ENCODE measurements around the gene SEMA5A.
A peak's percentile ranks its signal among the peaks of the same experiment; 100 is the strongest.

DNA sequence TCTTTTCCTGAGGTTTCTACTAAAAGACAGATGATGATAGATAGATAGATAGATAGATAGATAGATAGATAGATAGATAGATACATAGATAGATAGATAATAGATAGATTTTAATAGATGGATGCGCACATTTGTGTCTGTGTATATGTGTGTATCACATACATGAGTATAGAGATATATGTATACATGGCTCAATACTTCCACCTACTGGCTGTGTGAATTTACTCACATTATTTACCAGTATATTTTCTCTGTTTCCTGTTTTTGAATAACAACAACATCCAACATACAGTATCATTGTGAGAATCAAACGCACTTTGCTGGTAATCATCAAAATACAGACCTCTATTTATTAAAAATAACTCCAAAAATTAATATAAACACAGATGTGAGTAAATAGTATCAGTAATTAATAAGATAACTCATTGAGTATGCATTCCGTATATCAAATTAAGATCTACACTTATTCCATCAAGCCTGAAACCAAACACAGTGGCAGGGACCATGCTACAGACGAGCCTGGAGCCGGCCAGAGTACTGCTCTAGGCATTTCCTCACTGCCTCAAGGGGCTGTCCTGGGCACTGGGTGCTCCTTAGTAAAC is 338.0 kb downstream of the SEMA5A start:
- TF ChIP-seq, protein P1, sequence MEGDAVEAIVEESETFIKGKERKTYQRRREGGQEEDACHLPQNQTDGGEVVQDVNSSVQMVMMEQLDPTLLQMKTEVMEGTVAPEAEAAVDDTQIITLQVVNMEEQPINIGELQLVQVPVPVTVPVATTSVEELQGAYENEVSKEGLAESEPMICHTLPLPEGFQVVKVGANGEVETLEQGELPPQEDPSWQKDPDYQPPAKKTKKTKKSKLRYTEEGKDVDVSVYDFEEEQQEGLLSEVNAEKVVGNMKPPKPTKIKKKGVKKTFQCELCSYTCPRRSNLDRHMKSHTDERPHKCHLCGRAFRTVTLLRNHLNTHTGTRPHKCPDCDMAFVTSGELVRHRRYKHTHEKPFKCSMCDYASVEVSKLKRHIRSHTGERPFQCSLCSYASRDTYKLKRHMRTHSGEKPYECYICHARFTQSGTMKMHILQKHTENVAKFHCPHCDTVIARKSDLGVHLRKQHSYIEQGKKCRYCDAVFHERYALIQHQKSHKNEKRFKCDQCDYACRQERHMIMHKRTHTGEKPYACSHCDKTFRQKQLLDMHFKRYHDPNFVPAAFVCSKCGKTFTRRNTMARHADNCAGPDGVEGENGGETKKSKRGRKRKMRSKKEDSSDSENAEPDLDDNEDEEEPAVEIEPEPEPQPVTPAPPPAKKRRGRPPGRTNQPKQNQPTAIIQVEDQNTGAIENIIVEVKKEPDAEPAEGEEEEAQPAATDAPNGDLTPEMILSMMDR (IDR thresholded peaks at IDR 0.05; ENCODE audit: low read length) = peak; percentile 55
- no peak for TF ChIP-seq EZH2phosphoT487 (IDR thresholded peaks at IDR 0.05; ENCODE audit: low read length)

Measured in MM.1S (cell line).